GM12872 (cell line): ENCODE data around the gene SIAH2.

Experiments used
- TF ChIP-seq, protein P1 (sequence below): IDR thresholded peaks from 3 replicates; pipeline ENCODE4 v1.5.1; 2011; ENCODE audit warnings: low read depth, mild to moderate bottlenecking, low read length, moderate library complexity; ENCODE audit not compliant: insufficient read depth

SIAH2 gene

DNA sequence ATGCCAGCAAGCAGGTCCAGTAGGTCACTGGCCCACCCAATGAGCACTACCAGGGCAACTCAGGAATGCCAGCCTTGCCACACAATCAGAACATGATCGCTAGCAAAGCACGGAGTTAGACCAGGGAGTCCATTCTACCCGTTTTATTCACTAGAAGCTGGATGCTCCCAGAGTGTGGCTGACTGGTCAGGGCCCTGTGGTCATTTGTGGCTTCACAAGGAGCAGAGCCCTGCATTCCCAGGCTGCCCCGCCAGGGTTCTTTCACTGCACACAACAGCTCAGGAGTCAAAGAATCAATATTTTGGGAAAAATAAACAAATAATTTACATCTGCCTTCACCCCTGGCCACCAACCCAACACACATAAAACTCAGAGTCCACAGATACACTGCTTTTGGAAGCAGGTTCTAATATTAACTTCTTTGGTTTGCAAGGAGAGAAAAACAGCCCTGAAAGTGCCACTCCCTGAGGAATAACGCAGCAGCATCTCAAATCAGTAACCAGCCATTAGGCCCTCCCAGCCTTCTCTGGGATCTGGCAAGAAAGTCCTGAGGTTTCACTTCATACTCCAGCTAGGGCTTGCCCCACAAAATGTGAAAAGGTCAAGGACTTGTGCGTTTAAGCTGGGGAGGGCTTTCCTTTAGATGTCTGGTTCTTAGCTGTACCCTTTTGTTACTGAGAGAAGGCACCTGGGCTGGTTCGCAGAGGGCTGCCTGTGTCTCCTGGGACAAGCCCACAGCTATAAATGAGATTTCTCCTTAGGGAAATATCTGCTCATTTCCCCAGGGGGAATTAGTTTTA, 16.0 kb downstream of the SIAH2 start:
- TF ChIP-seq, protein P1, sequence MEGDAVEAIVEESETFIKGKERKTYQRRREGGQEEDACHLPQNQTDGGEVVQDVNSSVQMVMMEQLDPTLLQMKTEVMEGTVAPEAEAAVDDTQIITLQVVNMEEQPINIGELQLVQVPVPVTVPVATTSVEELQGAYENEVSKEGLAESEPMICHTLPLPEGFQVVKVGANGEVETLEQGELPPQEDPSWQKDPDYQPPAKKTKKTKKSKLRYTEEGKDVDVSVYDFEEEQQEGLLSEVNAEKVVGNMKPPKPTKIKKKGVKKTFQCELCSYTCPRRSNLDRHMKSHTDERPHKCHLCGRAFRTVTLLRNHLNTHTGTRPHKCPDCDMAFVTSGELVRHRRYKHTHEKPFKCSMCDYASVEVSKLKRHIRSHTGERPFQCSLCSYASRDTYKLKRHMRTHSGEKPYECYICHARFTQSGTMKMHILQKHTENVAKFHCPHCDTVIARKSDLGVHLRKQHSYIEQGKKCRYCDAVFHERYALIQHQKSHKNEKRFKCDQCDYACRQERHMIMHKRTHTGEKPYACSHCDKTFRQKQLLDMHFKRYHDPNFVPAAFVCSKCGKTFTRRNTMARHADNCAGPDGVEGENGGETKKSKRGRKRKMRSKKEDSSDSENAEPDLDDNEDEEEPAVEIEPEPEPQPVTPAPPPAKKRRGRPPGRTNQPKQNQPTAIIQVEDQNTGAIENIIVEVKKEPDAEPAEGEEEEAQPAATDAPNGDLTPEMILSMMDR: no peak

DNA sequence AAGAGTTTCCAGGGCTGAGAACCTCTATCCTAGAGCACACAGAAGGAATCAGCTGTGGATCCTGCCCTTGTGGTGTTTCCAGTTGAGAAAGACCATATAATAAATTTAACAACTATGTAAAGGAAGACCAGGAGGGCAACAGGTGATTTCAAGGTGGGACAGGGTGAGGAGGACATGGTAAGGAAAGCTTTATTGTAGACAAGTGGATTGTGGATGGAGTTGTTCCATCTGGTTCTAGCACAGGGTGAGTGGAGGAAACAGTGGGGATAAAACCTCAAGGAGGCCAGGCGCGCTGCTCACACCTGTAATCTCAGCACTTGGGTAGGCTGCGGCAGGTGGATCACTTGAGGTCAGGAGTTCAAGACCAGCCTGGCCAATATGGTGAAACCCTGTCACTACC, 17.1 kb downstream of the SIAH2 start:
- TF ChIP-seq, protein P1: no peak

DNA sequence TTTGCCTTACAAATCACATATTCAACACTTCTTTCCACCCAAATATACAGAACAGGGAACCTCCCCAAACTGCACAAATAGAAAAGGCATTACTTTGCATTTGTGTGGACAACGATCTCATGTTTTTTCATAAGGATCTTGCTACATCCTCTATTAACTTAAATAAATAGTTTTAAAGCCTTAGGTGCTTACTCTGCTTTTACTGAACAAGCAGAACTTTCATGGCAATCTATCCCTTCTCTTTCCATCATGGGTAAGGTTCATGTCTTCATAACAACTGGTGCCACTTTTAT, 18.1 kb downstream of the SIAH2 start:
- TF ChIP-seq, protein P1: no peak

DNA sequence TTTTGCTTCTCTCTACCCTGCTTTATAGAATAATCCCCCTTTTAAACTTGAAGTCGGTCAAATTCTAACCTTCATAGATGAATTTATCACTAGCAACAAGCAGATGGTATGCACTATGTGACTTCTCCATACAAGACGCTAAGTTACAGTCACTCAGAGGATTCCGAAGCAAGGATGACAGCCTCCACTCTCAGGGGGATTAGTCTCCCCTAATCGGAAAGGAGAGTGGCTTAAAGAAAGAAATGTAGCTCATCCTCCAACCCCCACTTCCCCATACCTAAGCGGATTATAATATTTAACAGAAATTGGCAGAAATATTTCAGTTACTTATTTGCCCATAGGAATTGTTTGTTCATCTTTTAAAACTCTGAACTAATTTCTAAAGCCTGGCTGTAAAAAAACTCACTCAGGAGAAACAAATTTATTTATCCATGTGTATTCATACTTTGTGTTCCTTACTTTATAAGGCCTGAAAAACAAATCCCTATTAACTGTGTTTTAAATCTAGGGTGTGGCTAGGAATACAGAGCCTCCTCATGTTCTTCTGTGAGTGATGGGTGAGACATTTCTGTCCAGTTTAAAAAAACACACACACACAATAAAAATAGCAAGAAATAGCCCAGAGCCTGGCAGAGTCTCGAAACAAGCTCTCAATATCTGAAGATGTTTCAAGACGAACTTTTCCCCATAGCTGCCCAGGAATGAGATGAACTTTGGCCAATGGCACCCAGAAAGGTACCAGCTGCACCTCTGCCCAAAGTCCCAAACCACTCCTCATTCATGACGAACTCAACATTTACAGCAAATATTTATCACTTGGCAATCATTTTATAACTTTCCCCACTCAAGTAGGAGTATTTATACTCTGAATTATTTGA, 18.7 kb downstream of the SIAH2 start:
- TF ChIP-seq, protein P1: no peak

DNA sequence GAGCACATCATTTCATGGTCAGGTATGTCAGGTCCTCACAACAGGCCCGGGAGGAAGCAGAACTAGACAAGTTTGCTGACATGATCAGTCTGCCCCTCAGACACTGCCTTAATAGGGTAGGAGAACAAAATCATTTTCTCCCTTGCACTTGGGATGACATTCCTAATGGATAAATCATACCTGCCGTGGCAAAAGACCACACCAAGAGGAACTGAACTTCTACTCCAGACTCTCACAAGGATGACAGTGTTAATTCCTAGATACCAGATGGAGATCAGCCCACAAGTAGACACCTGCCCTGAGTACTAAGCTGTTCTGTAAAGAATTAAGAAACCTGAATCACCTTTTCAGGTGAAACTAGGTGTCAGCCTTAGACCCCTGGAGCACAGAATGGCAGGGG, 19.5 kb downstream of the SIAH2 start:
- TF ChIP-seq, protein P1: no peak

DNA sequence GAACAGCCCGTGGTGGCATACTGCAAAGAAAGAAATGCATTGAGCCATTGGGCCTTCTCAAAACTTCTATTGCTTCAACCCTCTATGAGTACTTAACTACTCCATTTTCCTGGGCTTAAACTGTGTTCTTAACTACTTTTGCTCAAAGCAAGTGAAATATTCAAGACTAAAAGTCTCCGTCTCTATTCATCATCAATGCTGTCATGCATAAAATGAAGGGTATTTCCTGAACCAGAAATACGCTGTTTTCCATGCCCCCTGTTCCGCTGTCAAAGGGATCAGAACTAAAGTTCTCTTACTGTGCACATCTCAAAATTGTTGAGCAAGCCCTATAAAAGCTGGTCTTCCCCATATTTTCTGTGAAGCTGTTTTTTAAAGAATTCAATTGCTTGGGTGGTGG, 20.3 kb downstream of the SIAH2 start:
- TF ChIP-seq, protein P1: no peak

DNA sequence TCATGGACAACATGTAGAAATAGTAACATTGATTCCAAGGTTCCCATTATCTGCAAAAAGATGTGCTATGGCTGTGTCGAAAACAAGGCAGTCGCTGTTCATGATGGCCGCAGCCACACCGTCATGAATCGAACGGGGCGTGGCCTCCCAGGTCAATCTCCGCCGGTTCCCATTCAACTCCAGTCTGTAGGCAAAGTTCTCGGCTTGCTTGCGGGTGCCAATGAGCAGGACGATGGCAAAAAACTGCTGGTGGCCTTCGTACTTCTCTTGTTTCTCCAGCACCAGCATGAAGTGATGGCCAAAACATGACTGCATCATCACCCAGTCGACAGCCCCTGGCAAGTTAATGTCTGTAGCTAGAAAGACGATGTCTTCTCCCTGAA, 20.8 kb downstream of the SIAH2 start:
- TF ChIP-seq, protein P1: no peak
